Neural cell (in vitro differentiated cells): ENCODE data around the gene DPM3.

Experiments
- CTCF ChIP-seq: fragments of 450-650 bp; IDR thresholded peaks from 2 replicates; pipeline ENCODE4 v1.5.1; 2014; ENCODE audit warnings: antibody characterized with exemption, mild to moderate bottlenecking, moderate library complexity; ENCODE audit not compliant: poor library complexity, severe bottlenecking
- EP300 ChIP-seq: fragments of 450-650 bp; conservative IDR thresholded peaks from 2 replicates; pipeline ENCODE4 v1.6.1; 2014; ENCODE audit warnings: antibody characterized with exemption, mild to moderate bottlenecking, moderate library complexity; ENCODE audit not compliant: poor library complexity, severe bottlenecking
- EZH2 ChIP-seq: fragments of 200-600, 300-800 bp; shearing (Covaris generic), sonication (generic); IDR thresholded peaks from 2 replicates; pipeline ENCODE4 v1.6.1; 2014; ENCODE audit warnings: antibody characterized with exemption, low read length, borderline replicate concordance, mild to moderate bottlenecking; ENCODE audit not compliant: insufficient read depth, poor library complexity, severe bottlenecking
- MXI1 ChIP-seq: fragments of 450-650 bp; conservative IDR thresholded peaks from 2 replicates; pipeline ENCODE4 v1.6.1; 2014; ENCODE audit warnings: antibody characterized with exemption, mild to moderate bottlenecking; ENCODE audit not compliant: poor library complexity, severe bottlenecking
- POLR2AphosphoS5 ChIP-seq: IDR thresholded peaks from 2 replicates; pipeline ENCODE4 v1.6.1; 2012
- RAD21 ChIP-seq: fragments of 450-650 bp; conservative IDR thresholded peaks from 2 replicates; pipeline ENCODE4 v1.6.1; 2014; ENCODE audit warnings: antibody characterized with exemption, mild to moderate bottlenecking, moderate library complexity
- SMC3 ChIP-seq: fragments of 450-650 bp; conservative IDR thresholded peaks from 2 replicates; pipeline ENCODE4 v1.6.1; 2014; ENCODE audit warnings: antibody characterized with exemption, mild to moderate bottlenecking, moderate library complexity; ENCODE audit not compliant: poor library complexity

GRCh38 chr1:155137154-155137949, 3.0 kb downstream of the DPM3 start:
- TF ChIP-seq CTCF (no peak), EP300 (no peak), POLR2AphosphoS5 (no peak), SMC3 (no peak), EZH2 (no peak), MXI1 (no peak), RAD21 (no peak)
